Progenitor cell of endocrine pancreas (in vitro differentiated cells): Measurements from ENCODE around the gene RPL36. TPM values are rescaled to one million over a fixed set of nuclear protein-coding genes. Genes with fewer than 3 reads are reported as not detected.
"Not testable (repeated sequence)": the region's sequence is repeated elsewhere in the genome, so short reads cannot be mapped to it uniquely, and the experiment has no call there.

Experiments
- DNase-seq: peaks from one replicate; pipeline ENCODE4 v3.0.0; 2021; ENCODE audit warnings: low spot score; ENCODE audit not compliant: unreplicated experiment
- H3K27ac Mint-ChIP-seq: 2 replicates; pipeline ENCODE4 v1.8.0; 2021; ENCODE audit warnings: mild to moderate bottlenecking, moderate library complexity, mixed read lengths
- H3K27me3 Mint-ChIP-seq: 2 replicates; pipeline ENCODE4 v1.8.0; 2021; ENCODE audit warnings: mixed read lengths
- H3K36me3 Mint-ChIP-seq: 2 replicates; pipeline ENCODE4 v1.8.0; 2022; ENCODE audit warnings: mixed read lengths; ENCODE audit not compliant: insufficient read depth
- H3K4me1 Mint-ChIP-seq: 2 replicates; pipeline ENCODE4 v1.8.0; 2021; ENCODE audit warnings: low read depth, mixed read lengths
- H3K4me3 Mint-ChIP-seq: 2 replicates; pipeline ENCODE4 v1.8.0; 2021; ENCODE audit warnings: low read depth, mild to moderate bottlenecking, moderate library complexity, mixed read lengths
- H3K9me3 Mint-ChIP-seq: 2 replicates; pipeline ENCODE4 v1.8.0; 2021; ENCODE audit warnings: low read depth, mixed read lengths
- total RNA-seq: library from RNA; stranded (reverse); gene quantifications from 2 replicates; pipeline ENCODE4 v1.2.1, GENCODE V29; 2021
- TF ChIP-seq, protein P1 (sequence below): fragments of 200-600 bp; sonication (generic); IDR thresholded peaks from one replicate; pipeline ENCODE4 v1.5.0; 2021; ENCODE audit warnings: antibody characterized with exemption, mild to moderate bottlenecking; ENCODE audit not compliant: unreplicated experiment

The RPL36 gene
- total RNA-seq, 1 donor from 2014 or later: 720 TPM

GRCh38 chr19:5727453-5728050, 37.5 kb downstream of the RPL36 start:
- TF ChIP-seq, protein P1, sequence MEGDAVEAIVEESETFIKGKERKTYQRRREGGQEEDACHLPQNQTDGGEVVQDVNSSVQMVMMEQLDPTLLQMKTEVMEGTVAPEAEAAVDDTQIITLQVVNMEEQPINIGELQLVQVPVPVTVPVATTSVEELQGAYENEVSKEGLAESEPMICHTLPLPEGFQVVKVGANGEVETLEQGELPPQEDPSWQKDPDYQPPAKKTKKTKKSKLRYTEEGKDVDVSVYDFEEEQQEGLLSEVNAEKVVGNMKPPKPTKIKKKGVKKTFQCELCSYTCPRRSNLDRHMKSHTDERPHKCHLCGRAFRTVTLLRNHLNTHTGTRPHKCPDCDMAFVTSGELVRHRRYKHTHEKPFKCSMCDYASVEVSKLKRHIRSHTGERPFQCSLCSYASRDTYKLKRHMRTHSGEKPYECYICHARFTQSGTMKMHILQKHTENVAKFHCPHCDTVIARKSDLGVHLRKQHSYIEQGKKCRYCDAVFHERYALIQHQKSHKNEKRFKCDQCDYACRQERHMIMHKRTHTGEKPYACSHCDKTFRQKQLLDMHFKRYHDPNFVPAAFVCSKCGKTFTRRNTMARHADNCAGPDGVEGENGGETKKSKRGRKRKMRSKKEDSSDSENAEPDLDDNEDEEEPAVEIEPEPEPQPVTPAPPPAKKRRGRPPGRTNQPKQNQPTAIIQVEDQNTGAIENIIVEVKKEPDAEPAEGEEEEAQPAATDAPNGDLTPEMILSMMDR: no peak
- DNase-seq: no peak
- Mint-ChIP-seq H3K27me3 (peaks cover 9% of the 10 kb centered on the region), H3K36me3 (no peaks in the 10 kb centered on the region), H3K27ac (no peak overlapping the region), H3K4me3 (no peak overlapping the region), H3K4me1 (no peaks in the 10 kb centered on the region), H3K9me3 (no peaks in the 10 kb centered on the region)

DNA sequence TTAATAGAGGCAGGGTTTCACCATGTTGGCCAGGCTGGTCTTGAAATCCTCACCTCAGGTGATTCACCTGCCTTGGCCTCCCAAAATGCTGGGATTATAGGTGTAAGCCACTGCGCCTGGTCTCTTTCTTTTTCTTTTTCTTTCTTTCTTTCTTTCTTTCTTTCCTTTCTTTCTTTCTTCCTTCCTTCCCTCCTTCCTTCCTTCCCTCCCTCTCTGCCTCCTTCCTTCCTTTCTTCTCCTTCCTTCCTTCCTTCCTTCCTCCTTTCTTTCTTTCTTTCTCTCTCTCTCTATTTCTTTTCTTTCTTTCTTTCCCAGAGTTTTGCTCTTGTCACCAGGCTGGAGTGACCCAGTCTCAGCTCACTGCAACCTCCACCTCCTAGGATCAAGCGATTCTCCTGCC, 43.1 kb downstream of the RPL36 start:
- not testable (repeated sequence) for H3K9me3 Mint-ChIP-seq, H3K27ac Mint-ChIP-seq, H3K36me3 Mint-ChIP-seq, H3K4me1 Mint-ChIP-seq, H3K4me3 Mint-ChIP-seq, DNase-seq
- peaks cover 13% of the 10 kb centered on the region for H3K27me3 Mint-ChIP-seq

- H3K27ac Mint-ChIP-seq: no peak overlapping the region
- no peak overlapping the region for H3K4me3 Mint-ChIP-seq
- H3K4me1 Mint-ChIP-seq: no peaks in the 10 kb centered on the region
- peaks cover 16% of the 10 kb centered on the region for H3K27me3 Mint-ChIP-seq
- TF ChIP-seq, protein P1: no peak
- no peaks in the 10 kb centered on the region for H3K36me3 Mint-ChIP-seq
- no peak for DNase-seq
- no peaks in the 10 kb centered on the region for H3K9me3 Mint-ChIP-seq
Observed at GRCh38 chr19:5738423-5738822, 48.3 kb downstream of the RPL36 start.

Other genes starting within 250 kb of the RPL36 start
- gene ZNRF4, start 234.9 kb upstream of the RPL36 start, total RNA-seq: not detected in 2 replicates
- 0.60 and 1.0 TPM in 2 replicates for gene TINCR, start 122.3 kb upstream of the RPL36 start, total RNA-seq
- 95.4 and 107 TPM in 2 replicates for gene SAFB2, start 67.5 kb upstream of the RPL36 start, total RNA-seq
- 151 and 169 TPM in 2 replicates for gene SAFB, start 67.2 kb upstream of the RPL36 start, total RNA-seq
- 28.1 and 29.7 TPM in 2 replicates for gene MICOS13, start 9.8 kb upstream of the RPL36 start, total RNA-seq
- 20.1 and 21.1 TPM in 2 replicates for gene HSD11B1L, start 9.3 kb upstream of the RPL36 start, total RNA-seq
- 56.1 and 61.7 TPM in 2 replicates for gene LONP1, start 29.9 kb downstream of the RPL36 start, total RNA-seq
- gene CATSPERD, start 30.3 kb downstream of the RPL36 start, total RNA-seq: not detected in 2 replicates
- 5.8 and 5.9 TPM in 2 replicates for gene PRR22, start 94.5 kb downstream of the RPL36 start, total RNA-seq
- gene DUS3L, start 100.9 kb downstream of the RPL36 start, total RNA-seq: 42.6 and 43.1 TPM in 2 replicates
- gene NRTN, start 114.8 kb downstream of the RPL36 start, total RNA-seq: 1.9 and 2.1 TPM in 2 replicates
- not detected in 2 replicates for gene FUT6, start 149.4 kb downstream of the RPL36 start, total RNA-seq
- not detected in 2 replicates for gene FUT3, start 161.2 kb downstream of the RPL36 start, total RNA-seq
- gene FUT5, start 180.2 kb downstream of the RPL36 start, total RNA-seq: not detected in 2 replicates
- 210 and 217 TPM in 2 replicates for gene NDUFA11, start 213.5 kb downstream of the RPL36 start, total RNA-seq
- gene VMAC, start 214.6 kb downstream of the RPL36 start, total RNA-seq: 13.9 and 15.2 TPM in 2 replicates
- gene CAPS, start 224.0 kb downstream of the RPL36 start, total RNA-seq: 22.1 and 22.5 TPM in 2 replicates